Measurements from ENCODE around the gene AMH. TPM values are rescaled to one million over a fixed set of nuclear protein-coding genes. Genes with fewer than 3 reads are reported as not detected.

The AMH gene
- total RNA-seq, 1 donor from 2014 or later, result 1.9 TPM

- Histone ChIP-seq H3K36me3 (peaks cover 95% of the 10 kb centered on the region), H3K27ac (no peak overlapping the region), H3K4me3 (no peak overlapping the region), H3K4me1 (no peaks in the 10 kb centered on the region), H3K9me3 (no peaks in the 10 kb centered on the region), H3K27me3 (ENCODE audit: low read depth) (no peaks in the 10 kb centered on the region)
- ATAC-seq (no peak), DNase-seq (no peak)
- intact Hi-C loops (cut with DNase I), result no loop called here
- no peak for TF ChIP-seq CTCF (IDR thresholded peaks at IDR 0.05)
Observed at GRCh38 chr19:2223391-2223790, 25.7 kb upstream of the AMH start.

GRCh38 chr19:2223959-2224358, 25.2 kb upstream of the AMH start:
- Histone ChIP-seq H3K4me1 (no peaks in the 10 kb centered on the region), H3K27me3 (ENCODE audit: low read depth) (no peaks in the 10 kb centered on the region), H3K4me3 (no peak overlapping the region), H3K27ac (no peak overlapping the region), H3K36me3 (peaks cover 97% of the 10 kb centered on the region), H3K9me3 (no peaks in the 10 kb centered on the region)
- intact Hi-C loops (cut with DNase I), result no loop called here
- DNase-seq, result no peak
- no peak for TF ChIP-seq CTCF (IDR thresholded peaks at IDR 0.05)
- ATAC-seq, result no peak

- ATAC-seq, result no peak
- no peak for TF ChIP-seq CTCF (IDR thresholded peaks at IDR 0.05)
- no peak for DNase-seq
- peaks cover 97% of the 10 kb centered on the region for H3K36me3 ChIP-seq
- no peaks in the 10 kb centered on the region for H3K27me3 ChIP-seq (ENCODE audit: low read depth)
- H3K4me3 ChIP-seq, result no peak overlapping the region
- H3K27ac ChIP-seq, result no peak overlapping the region
- no peaks in the 10 kb centered on the region for H3K4me1 ChIP-seq
- no peaks in the 10 kb centered on the region for H3K9me3 ChIP-seq
- intact Hi-C loops (cut with DNase I), result no loop called here
Observed at GRCh38 chr19:2224754-2225349, 24.3 kb upstream of the AMH start.

DNA sequence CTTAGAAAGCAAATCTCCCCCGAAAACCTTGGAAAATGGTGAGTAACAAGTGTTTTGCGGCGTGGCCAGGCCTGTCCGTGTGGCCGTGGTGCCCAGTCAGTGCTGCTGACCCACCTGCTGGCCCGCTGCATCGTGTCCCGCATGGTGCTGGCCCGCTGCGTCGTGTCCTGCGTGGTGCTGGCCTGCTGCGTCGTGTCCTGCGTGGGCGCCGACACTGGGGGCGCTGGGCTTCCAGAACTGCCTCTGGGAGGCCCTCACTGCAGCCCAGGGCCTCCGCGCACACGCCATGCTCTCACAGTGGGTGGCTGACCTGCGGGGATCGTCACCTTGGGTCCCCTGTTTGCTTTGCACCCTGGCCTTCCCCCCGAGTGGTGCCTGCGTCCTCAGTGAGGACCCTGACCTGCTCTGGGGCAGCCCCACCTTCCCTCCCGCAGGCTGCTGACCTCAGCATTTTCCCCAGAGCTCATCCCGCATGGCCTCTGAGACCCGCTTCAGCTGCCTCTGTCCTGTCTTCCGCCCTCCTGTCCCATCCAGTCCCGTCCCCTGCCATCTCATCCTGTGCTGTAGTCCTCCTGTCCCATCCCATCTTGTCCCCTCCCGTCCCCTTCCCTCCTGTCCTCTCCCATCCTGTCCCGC, 23.6 kb upstream of the AMH start:
- DNase-seq (no peak), ATAC-seq (no peak)
- TF ChIP-seq CTCF (IDR thresholded peaks at IDR 0.05), result no peak
- intact Hi-C loops (cut with DNase I), result no loop called here
- Histone ChIP-seq H3K36me3 (peaks cover 97% of the 10 kb centered on the region), H3K27me3 (ENCODE audit: low read depth) (no peaks in the 10 kb centered on the region), H3K4me3 (no peak overlapping the region), H3K4me1 (no peaks in the 10 kb centered on the region), H3K27ac (no peak overlapping the region), H3K9me3 (no peaks in the 10 kb centered on the region)

GRCh38 chr19:2226051-2226839, 22.9 kb upstream of the AMH start:
- no peaks in the 10 kb centered on the region for H3K4me1 ChIP-seq
- H3K9me3 ChIP-seq, result no peaks in the 10 kb centered on the region
- H3K36me3 ChIP-seq, result peaks cover 97% of the 10 kb centered on the region
- no peak overlapping the region for H3K4me3 ChIP-seq
- intact Hi-C loops (cut with DNase I), result no loop called here
- no peak overlapping the region for H3K27ac ChIP-seq
- no peak for ATAC-seq
- DNase-seq, result no peak
- no peaks in the 10 kb centered on the region for H3K27me3 ChIP-seq (ENCODE audit: low read depth)
- TF ChIP-seq CTCF (IDR thresholded peaks at IDR 0.05), result no peak
